ENCODE measurements around the gene KDM6A.

GRCh38 chrX:44975666-44976263 is 102.8 kb downstream of the KDM6A start:
- TF ChIP-seq MAX (CRISPR knock-in tag; IDR thresholded peaks at IDR 0.05) (no peak), USF2 (CRISPR knock-in tag; IDR thresholded peaks at IDR 0.05) (no peak), ZNF423 (CRISPR knock-in tag; IDR thresholded peaks at IDR 0.05) (no peak), CTCF (IDR thresholded peaks at IDR 0.05) (no peak), OVOL2 (CRISPR knock-in tag; IDR thresholded peaks at IDR 0.05; ENCODE audit: borderline replicate concordance) (no peak), NFYB (CRISPR knock-in tag; conservative IDR thresholded peaks at IDR 0.05; ENCODE audit: low read depth) (no peak), SMAD3 (CRISPR knock-in tag; IDR thresholded peaks at IDR 0.05; ENCODE audit: borderline replicate concordance) (no peak), NR3C1 (CRISPR knock-in tag; conservative IDR thresholded peaks at IDR 0.05; ENCODE audit: low read depth) (no peak)
- TF ChIP-seq, protein P1, sequence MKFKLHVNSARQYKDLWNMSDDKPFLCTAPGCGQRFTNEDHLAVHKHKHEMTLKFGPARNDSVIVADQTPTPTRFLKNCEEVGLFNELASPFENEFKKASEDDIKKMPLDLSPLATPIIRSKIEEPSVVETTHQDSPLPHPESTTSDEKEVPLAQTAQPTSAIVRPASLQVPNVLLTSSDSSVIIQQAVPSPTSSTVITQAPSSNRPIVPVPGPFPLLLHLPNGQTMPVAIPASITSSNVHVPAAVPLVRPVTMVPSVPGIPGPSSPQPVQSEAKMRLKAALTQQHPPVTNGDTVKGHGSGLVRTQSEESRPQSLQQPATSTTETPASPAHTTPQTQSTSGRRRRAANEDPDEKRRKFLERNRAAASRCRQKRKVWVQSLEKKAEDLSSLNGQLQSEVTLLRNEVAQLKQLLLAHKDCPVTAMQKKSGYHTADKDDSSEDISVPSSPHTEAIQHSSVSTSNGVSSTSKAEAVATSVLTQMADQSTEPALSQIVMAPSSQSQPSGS (CRISPR knock-in tag; IDR thresholded peaks at IDR 0.05; ENCODE audit: borderline replicate concordance, low read depth) = no peak
- TF ChIP-seq, protein P2, sequence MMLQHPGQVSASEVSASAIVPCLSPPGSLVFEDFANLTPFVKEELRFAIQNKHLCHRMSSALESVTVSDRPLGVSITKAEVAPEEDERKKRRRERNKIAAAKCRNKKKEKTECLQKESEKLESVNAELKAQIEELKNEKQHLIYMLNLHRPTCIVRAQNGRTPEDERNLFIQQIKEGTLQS (CRISPR knock-in tag; conservative IDR thresholded peaks at IDR 0.05) = no peak
- TF ChIP-seq, protein P3, sequence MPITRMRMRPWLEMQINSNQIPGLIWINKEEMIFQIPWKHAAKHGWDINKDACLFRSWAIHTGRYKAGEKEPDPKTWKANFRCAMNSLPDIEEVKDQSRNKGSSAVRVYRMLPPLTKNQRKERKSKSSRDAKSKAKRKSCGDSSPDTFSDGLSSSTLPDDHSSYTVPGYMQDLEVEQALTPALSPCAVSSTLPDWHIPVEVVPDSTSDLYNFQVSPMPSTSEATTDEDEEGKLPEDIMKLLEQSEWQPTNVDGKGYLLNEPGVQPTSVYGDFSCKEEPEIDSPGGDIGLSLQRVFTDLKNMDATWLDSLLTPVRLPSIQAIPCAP (CRISPR knock-in tag; IDR thresholded peaks at IDR 0.05) = no peak
- TF ChIP-seq, protein P4, sequence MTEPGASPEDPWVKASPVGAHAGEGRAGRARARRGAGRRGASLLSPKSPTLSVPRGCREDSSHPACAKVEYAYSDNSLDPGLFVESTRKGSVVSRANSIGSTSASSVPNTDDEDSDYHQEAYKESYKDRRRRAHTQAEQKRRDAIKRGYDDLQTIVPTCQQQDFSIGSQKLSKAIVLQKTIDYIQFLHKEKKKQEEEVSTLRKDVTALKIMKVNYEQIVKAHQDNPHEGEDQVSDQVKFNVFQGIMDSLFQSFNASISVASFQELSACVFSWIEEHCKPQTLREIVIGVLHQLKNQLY (CRISPR knock-in tag; IDR thresholded peaks at IDR 0.05) = no peak

All from WTC11 (cell line).